A549 (cell line): ENCODE results near the gene PTPN14. TPM values are rescaled to one million over a fixed set of nuclear protein-coding genes. Genes with fewer than 3 reads are reported as not detected.
A peak's percentile ranks its signal among the peaks of the same experiment; 100 is the strongest.
"Not testable (repeated sequence)": the region's sequence is repeated elsewhere in the genome, so short reads cannot be mapped to it uniquely, and the experiment has no call there.

ENCODE experiments used
- ATAC-seq, 2 experiments: fragments of 200-7000 bp in 1 of 2; fragments of >200 bp in 1 of 2; cut with Nextera tagmentation in 1 of 2; cut with Tn5 transposase in 1 of 2; 3 replicates each; pipeline versions ENCODE4 v1.8.0 to v1.9.1; 2018 to 2020; ENCODE audit warnings: mild to moderate bottlenecking in 1 of 2, moderate library complexity in 1 of 2
- CTCF ChIA-PET: fragments of 300-600 bp; sonication (Branson Sonifier 250); formaldehyde crosslinking; extraction: SDS; loops from one replicate; lab custom pipeline; 2021; ENCODE audit warnings: antibody characterized with exemption, inconsistent platforms; lab: Yijun Ruan, JAX
- POLR2A ChIA-PET: fragments of 350-600 bp; formaldehyde crosslinking; extraction: SDS; loops from one replicate; lab custom pipeline; 2021; ENCODE audit warnings: antibody characterized with exemption, inconsistent platforms; lab: Yijun Ruan, JAX
- DNase-seq, 2 experiments: peaks; one replicate each; pipeline versions ENCODE4 v3.0.0 to v3.0.0-alpha.2; 2011 to 2016; ENCODE audit warnings: low read depth in 1 of 2, low spot score in 1 of 2
- FAIRE-seq: peaks from 2 replicates; lab custom pipeline; 2011; peaks lifted over from hg19 to GRCh38; lab: Jason Lieb, UNC
- H3K27ac ChIP-seq, 2 experiments: fragments of >200 bp; sonication (Bioruptor Twin); formaldehyde crosslinking; 3 replicates each; pipeline ENCODE4 v1.5.1; 2016 to 2017
- H3K4me1 ChIP-seq: fragments of >200 bp; sonication (Bioruptor Twin); formaldehyde crosslinking; 3 replicates; pipeline ENCODE4 v1.6.1; 2016
- H3K4me2 ChIP-seq: fragments of >200 bp; sonication (Bioruptor Twin); formaldehyde crosslinking; 3 replicates; pipeline ENCODE4 v1.6.1; 2016
- H3K4me3 ChIP-seq: fragments of >200 bp; sonication (Bioruptor Twin); formaldehyde crosslinking; 3 replicates; pipeline ENCODE4 v1.5.1; 2016
- H3K9me3 ChIP-seq: fragments of >200 bp; sonication (Bioruptor Twin); formaldehyde crosslinking; 3 replicates; pipeline ENCODE4 v1.6.1; 2016
- CBX2 ChIP-seq: fragments of 200-600 bp; sonication (generic); IDR thresholded peaks from 2 replicates; pipeline ENCODE4 v1.6.1; 2016; ENCODE audit warnings: low read depth, mild to moderate bottlenecking, borderline replicate concordance
- CBX8 ChIP-seq: fragments of 200-600 bp; sonication (generic); IDR thresholded peaks from 2 replicates; pipeline ENCODE4 v1.6.1; 2016
- EHMT2 ChIP-seq: fragments of 200-600 bp; sonication (generic); IDR thresholded peaks from 2 replicates; pipeline ENCODE4 v1.6.1; 2016; ENCODE audit warnings: antibody characterized with exemption, low read depth, mild to moderate bottlenecking, moderate library complexity
- FOSL2 ChIP-seq, 2 experiments: fragments of 450-650 bp in 1 of 2; fragments of >200 bp in 1 of 2; sonication (Bioruptor Twin) in 1 of 2; formaldehyde crosslinking; IDR thresholded peaks; 2 replicates each; pipeline versions ENCODE4 v1.5.0 to v1.6.1; 2016 to 2020; ENCODE audit warnings: mild to moderate bottlenecking in 1 of 2, moderate library complexity in 1 of 2
- KDM1A ChIP-seq: fragments of 200-600 bp; sonication (generic); IDR thresholded peaks from 2 replicates; pipeline ENCODE4 v1.6.1; 2016; ENCODE audit warnings: low read depth, mild to moderate bottlenecking
- KDM5A ChIP-seq: fragments of 200-600 bp; sonication (generic); IDR thresholded peaks from 2 replicates; pipeline ENCODE4 v1.6.1; 2016; ENCODE audit warnings: antibody characterized with exemption, mild to moderate bottlenecking
- PHF8 ChIP-seq: fragments of 200-600 bp; sonication (generic); IDR thresholded peaks from 2 replicates; pipeline ENCODE4 v1.6.1; 2016; ENCODE audit warnings: low read depth, mild to moderate bottlenecking, antibody characterized with exemption, moderate library complexity, borderline replicate concordance
- POLR2A ChIP-seq: IDR thresholded peaks from 2 replicates; pipeline ENCODE4 v1.6.1; 2012; ENCODE audit warnings: mild to moderate bottlenecking, low read length
- POLR2AphosphoS2 ChIP-seq: conservative IDR thresholded peaks from 2 replicates; pipeline ENCODE4 v1.6.1; 2012; ENCODE audit warnings: low read length, improper control_type of control experiment, inconsistent platforms
- RAD21 ChIP-seq, 2 experiments: fragments of >200 bp in 1 of 2; sonication (Bioruptor Twin) in 1 of 2; formaldehyde crosslinking in 1 of 2; IDR thresholded peaks in 1 of 2; conservative IDR thresholded peaks in 1 of 2; 2 replicates in 1 of 2; 3 replicates in 1 of 2; pipeline ENCODE4 v1.6.1; 2012 to 2018; ENCODE audit warnings: inconsistent platforms in 1 of 2
- RARB ChIP-seq: fragments of 250-450 bp; sonication (Bioruptor Pico); IDR thresholded peaks from 2 replicates; pipeline ENCODE4 v1.8.0; 2021; ENCODE audit warnings: mild to moderate bottlenecking, moderate library complexity
- SREBF2 ChIP-seq: fragments of 450-650 bp; IDR thresholded peaks from 2 replicates; pipeline ENCODE4 v1.6.1; 2014; ENCODE audit warnings: mild to moderate bottlenecking, moderate library complexity
- ZC3H11A ChIP-seq: fragments of 450-650 bp; IDR thresholded peaks from 2 replicates; pipeline ENCODE4 v1.6.1; 2014; ENCODE audit warnings: antibody characterized with exemption, mild to moderate bottlenecking
- ZFP36 ChIP-seq: fragments of 450-650 bp; IDR thresholded peaks from 2 replicates; pipeline ENCODE4 v1.6.1; 2014; ENCODE audit warnings: borderline replicate concordance; ENCODE audit not compliant: partially characterized antibody
- ZNF302 ChIP-seq: fragments of 250-450 bp; sonication (Bioruptor Pico); IDR thresholded peaks from 2 replicates; pipeline ENCODE4 v1.9.0; 2021; ENCODE audit warnings: inconsistent platforms, mild to moderate bottlenecking, moderate library complexity
- ZSCAN20 ChIP-seq: fragments of 250-450 bp; sonication (Bioruptor Pico); IDR thresholded peaks from 2 replicates; pipeline ENCODE4 v1.8.0; 2022; ENCODE audit warnings: mild to moderate bottlenecking, moderate library complexity
- WGBS: methylation state at CpG from one replicate; pipeline ENCODE4 v1.1.6; 2017; ENCODE audit errors: missing lambda C conversion rate; 5-methylcytosine and 5-hydroxymethylcytosine counted together
- polyA plus RNA-seq, 4 experiments: library from polyadenylated mRNA; depleted of rRNA in 3 of 4; stranded (reverse); fragments of >200 nt; fragmentation: RNase III in 1 of 4; extraction: RNeasy Plus Mini Kit Qiagen cat#74134 plus additional on column Dnase treatment in 1 of 4; gene quantifications; 2 replicates in 3 of 4; 3 replicates in 1 of 4; pipeline ENCODE4 v1.2.3, GENCODE V29; 2011 to 2017
- TF ChIP-seq, protein P1 (sequence below): fragments of >200 bp; sonication (Bioruptor Twin); formaldehyde crosslinking; IDR thresholded peaks from 3 replicates; pipeline ENCODE4 v1.5.1; 2016
- TF ChIP-seq, protein P2 (sequence below): fragments of >200 bp; sonication (Bioruptor Twin); formaldehyde crosslinking; IDR thresholded peaks from 2 replicates; pipeline ENCODE4 v1.6.1; 2016
- TF ChIP-seq, protein P3 (sequence below): fragments of 250-450 bp; sonication (Bioruptor Pico); IDR thresholded peaks from 2 replicates; pipeline ENCODE4 v1.5.0; 2020; ENCODE audit warnings: low read depth, mild to moderate bottlenecking, moderate library complexity
- TF ChIP-seq, protein P4 (sequence below): fragments of 250-450 bp; sonication (Bioruptor Pico); IDR thresholded peaks from 2 replicates; pipeline ENCODE4 v1.5.0; 2021; ENCODE audit warnings: mild to moderate bottlenecking, moderate library complexity, borderline replicate concordance
- TF ChIP-seq, protein P5 (sequence below): fragments of 200-600 bp; sonication (generic); IDR thresholded peaks from 2 replicates; pipeline ENCODE4 v1.6.1; 2016; ENCODE audit warnings: antibody characterized with exemption, mild to moderate bottlenecking, moderate library complexity
- TF ChIP-seq, protein P6 (sequence below): fragments of 150-350 bp; IDR thresholded peaks from 2 replicates; pipeline ENCODE4 v1.6.1; 2014; ENCODE audit warnings: low read depth, mild to moderate bottlenecking, low read length

Gene PTPN14
- polyA plus RNA-seq, 2 of the 4 experiments (the other 2 are of a cell fraction): 9.2 to 10.0 TPM

DNA sequence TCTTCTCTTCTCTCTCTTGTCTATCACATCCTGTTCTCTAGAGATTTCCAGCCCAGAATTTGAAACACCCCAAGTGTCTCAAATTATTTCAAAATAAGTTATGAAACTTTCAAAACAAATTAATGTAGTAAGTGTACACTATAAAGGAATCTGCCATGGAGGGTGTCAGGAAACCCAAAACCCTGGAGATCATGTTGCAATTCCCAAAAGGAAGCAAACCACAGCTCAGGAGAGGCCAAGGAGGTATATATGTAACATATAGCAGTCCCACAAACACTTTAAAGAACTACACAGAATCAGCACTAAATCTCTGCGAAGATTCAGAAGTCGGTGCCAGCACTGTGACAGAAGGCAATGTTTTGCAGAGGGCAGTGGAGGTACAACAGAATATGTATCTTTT is 26.6 kb downstream of the PTPN14 start:
- Histone ChIP-seq H3K9me3 (no peaks in the 10 kb centered on the region), H3K4me2 (peak overlapping the region; percentile 45; the same call in 2 of the 3 replicates), H3K4me3 (no peak overlapping the region), H3K4me1 (peaks cover 24% of the 10 kb centered on the region), H3K27ac (peak overlapping the region in 1 of 2 experiments; percentile 2; a peak in 1 of 6 replicates)
- WGBS: 93% methylated on average over 2 of the region's 2 CpGs
- FAIRE-seq (no peak), DNase-seq (no peak), ATAC-seq (no peak)
- TF ChIP-seq, protein P1, sequence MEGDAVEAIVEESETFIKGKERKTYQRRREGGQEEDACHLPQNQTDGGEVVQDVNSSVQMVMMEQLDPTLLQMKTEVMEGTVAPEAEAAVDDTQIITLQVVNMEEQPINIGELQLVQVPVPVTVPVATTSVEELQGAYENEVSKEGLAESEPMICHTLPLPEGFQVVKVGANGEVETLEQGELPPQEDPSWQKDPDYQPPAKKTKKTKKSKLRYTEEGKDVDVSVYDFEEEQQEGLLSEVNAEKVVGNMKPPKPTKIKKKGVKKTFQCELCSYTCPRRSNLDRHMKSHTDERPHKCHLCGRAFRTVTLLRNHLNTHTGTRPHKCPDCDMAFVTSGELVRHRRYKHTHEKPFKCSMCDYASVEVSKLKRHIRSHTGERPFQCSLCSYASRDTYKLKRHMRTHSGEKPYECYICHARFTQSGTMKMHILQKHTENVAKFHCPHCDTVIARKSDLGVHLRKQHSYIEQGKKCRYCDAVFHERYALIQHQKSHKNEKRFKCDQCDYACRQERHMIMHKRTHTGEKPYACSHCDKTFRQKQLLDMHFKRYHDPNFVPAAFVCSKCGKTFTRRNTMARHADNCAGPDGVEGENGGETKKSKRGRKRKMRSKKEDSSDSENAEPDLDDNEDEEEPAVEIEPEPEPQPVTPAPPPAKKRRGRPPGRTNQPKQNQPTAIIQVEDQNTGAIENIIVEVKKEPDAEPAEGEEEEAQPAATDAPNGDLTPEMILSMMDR: no peak
- TF ChIP-seq POLR2AphosphoS2 (no peak), PHF8 (no peak), ZNF302 (CRISPR knock-in tag) (no peak), KDM5A (no peak), RAD21 (conservative IDR thresholded peaks at IDR 0.05 in 1 of 2, IDR thresholded peaks at IDR 0.05 in 1 of 2) (no peak), CBX8 (no peak), RARB (no peak), KDM1A (no peak), ZC3H11A (no peak), EHMT2 (no peak), CBX2 (no peak), FOSL2 (IDR thresholded peaks at IDR 0.05) (no peak), FOSL2 (CRISPR knock-in tag; IDR thresholded peaks at IDR 0.05) (no peak), POLR2A (no peak)
- TF ChIP-seq, protein P2, sequence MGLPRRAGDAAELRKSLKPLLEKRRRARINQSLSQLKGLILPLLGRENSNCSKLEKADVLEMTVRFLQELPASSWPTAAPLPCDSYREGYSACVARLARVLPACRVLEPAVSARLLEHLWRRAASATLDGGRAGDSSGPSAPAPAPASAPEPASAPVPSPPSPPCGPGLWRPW: no peak
- TF ChIP-seq, protein P3, sequence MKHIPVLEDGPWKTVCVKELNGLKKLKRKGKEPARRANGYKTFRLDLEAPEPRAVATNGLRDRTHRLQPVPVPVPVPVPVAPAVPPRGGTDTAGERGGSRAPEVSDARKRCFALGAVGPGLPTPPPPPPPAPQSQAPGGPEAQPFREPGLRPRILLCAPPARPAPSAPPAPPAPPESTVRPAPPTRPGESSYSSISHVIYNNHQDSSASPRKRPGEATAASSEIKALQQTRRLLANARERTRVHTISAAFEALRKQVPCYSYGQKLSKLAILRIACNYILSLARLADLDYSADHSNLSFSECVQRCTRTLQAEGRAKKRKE (CRISPR knock-in tag): no peak
- TF ChIP-seq, protein P4, sequence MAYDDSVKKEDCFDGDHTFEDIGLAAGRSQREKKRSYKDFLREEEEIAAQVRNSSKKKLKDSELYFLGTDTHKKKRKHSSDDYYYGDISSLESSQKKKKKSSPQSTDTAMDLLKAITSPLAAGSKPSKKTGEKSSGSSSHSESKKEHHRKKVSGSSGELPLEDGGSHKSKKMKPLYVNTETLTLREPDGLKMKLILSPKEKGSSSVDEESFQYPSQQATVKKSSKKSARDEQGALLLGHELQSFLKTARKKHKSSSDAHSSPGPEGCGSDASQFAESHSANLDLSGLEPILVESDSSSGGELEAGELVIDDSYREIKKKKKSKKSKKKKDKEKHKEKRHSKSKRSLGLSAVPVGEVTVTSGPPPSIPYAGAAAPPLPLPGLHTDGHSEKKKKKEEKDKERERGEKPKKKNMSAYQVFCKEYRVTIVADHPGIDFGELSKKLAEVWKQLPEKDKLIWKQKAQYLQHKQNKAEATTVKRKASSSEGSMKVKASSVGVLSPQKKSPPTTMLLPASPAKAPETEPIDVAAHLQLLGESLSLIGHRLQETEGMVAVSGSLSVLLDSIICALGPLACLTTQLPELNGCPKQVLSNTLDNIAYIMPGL (CRISPR knock-in tag): no peak
- ChIA-PET POLR2A (no interaction called here), CTCF (interaction anchor here (1.5 kb wide), 1 partner anchor 25 kb away, joined by 3 read pairs; no protein-coding TSS in a partner anchor)

DNA sequence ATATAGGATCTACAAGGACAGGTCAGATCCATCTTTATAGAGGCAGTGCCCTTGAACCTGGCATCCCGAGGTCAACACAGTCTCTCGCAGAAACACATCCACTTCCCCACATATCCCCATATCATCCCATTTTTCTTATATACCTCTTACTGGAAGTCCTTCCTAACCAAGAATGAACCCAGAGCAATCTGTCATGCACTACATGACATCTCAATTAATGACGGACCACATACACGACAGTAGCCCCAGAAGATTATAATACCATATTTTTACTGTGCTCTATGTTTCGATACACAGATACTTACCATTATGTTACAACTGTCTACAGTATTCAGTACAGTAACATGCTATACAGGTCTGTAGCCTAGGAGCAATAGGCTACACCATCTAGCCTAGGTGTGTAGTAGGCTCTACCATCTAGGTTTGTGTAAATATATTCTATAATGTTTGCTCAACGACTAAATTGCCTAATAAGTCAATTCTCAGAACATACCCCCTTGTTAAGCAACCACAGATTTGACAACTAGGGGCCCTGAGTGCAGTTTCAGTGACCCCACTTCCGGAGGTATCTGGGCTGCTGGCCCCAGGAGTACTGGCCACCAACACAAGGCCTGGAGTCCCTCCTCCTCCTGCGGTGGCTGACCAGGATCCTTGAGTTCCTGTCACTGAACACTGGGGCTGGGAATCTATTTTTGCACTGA is 28.1 kb downstream of the PTPN14 start:
- CTCF ChIA-PET: interaction anchor here (3.1 kb wide), 1 partner anchor 191 kb away, joined by 12 read pairs; no protein-coding TSS in a partner anchor
- Histone ChIP-seq H3K27ac (no peak overlapping the region), H3K4me1 (peaks cover 24% of the 10 kb centered on the region), H3K4me2 (no peak overlapping the region), H3K4me3 (no peak overlapping the region), H3K9me3 (no peaks in the 10 kb centered on the region)
- TF ChIP-seq ZFP36: no peak
- no peak for TF ChIP-seq ZSCAN20 (CRISPR knock-in tag)
- no peak for TF ChIP-seq RAD21 (conservative IDR thresholded peaks at IDR 0.05 in 1 of 2, IDR thresholded peaks at IDR 0.05 in 1 of 2)
- TF ChIP-seq, protein P5, sequence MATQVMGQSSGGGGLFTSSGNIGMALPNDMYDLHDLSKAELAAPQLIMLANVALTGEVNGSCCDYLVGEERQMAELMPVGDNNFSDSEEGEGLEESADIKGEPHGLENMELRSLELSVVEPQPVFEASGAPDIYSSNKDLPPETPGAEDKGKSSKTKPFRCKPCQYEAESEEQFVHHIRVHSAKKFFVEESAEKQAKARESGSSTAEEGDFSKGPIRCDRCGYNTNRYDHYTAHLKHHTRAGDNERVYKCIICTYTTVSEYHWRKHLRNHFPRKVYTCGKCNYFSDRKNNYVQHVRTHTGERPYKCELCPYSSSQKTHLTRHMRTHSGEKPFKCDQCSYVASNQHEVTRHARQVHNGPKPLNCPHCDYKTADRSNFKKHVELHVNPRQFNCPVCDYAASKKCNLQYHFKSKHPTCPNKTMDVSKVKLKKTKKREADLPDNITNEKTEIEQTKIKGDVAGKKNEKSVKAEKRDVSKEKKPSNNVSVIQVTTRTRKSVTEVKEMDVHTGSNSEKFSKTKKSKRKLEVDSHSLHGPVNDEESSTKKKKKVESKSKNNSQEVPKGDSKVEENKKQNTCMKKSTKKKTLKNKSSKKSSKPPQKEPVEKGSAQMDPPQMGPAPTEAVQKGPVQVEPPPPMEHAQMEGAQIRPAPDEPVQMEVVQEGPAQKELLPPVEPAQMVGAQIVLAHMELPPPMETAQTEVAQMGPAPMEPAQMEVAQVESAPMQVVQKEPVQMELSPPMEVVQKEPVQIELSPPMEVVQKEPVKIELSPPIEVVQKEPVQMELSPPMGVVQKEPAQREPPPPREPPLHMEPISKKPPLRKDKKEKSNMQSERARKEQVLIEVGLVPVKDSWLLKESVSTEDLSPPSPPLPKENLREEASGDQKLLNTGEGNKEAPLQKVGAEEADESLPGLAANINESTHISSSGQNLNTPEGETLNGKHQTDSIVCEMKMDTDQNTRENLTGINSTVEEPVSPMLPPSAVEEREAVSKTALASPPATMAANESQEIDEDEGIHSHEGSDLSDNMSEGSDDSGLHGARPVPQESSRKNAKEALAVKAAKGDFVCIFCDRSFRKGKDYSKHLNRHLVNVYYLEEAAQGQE: no peak
- TF ChIP-seq SREBF2: no peak
- no peak for TF ChIP-seq CBX2
- TF ChIP-seq, protein P6, sequence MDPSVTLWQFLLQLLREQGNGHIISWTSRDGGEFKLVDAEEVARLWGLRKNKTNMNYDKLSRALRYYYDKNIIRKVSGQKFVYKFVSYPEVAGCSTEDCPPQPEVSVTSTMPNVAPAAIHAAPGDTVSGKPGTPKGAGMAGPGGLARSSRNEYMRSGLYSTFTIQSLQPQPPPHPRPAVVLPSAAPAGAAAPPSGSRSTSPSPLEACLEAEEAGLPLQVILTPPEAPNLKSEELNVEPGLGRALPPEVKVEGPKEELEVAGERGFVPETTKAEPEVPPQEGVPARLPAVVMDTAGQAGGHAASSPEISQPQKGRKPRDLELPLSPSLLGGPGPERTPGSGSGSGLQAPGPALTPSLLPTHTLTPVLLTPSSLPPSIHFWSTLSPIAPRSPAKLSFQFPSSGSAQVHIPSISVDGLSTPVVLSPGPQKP: no peak
- no peak for DNase-seq
- 90% methylated on average over 8 of the region's 8 CpGs for WGBS
- no peak for FAIRE-seq
- POLR2A ChIA-PET: no interaction called here
- no peak for ATAC-seq

DNA sequence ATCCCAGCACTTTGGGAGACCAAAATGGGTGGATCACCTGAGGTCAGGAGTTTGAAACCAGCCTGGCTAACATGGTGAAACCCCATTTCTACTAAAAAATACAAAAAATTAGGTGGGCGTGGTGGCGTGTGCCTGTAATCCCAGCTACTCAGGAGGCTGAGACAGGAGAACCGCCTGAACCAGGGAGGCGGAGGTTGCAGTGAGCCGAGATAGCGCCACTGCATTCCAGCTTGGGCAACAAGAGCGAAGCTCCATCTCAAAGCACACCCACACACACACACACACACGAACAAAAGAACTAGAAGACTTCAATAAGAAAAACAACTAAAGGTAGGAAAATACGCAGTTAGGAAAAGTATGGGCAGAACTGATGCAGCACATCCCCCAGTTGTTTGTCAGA is 29.9 kb downstream of the PTPN14 start:
- H3K27ac ChIP-seq, H3K4me3 ChIP-seq, H3K4me2 ChIP-seq, POLR2A ChIA-PET, H3K9me3 ChIP-seq, FAIRE-seq, DNase-seq, ATAC-seq: not testable (repeated sequence)
- CTCF ChIA-PET: interaction anchor here (0.8 to 3.1 kb wide), 4 partner anchors 9 to 189 kb away, joined by 3 to 12 read pairs (median 4); partner anchors contain the start of gene PTPN14
- peaks cover 37% of the 10 kb centered on the region for H3K4me1 ChIP-seq
- WGBS: 96% methylated on average over 9 of the region's 9 CpGs
